GM19463 (cell line): ENCODE data around the gene FGFRL1.
"Not testable (repeated sequence)": the region's sequence is repeated elsewhere in the genome, so short reads cannot be mapped to it uniquely, and the experiment has no call there.

Experiments used
- ATAC-seq: cut with Tn5 transposase; IDR thresholded peaks from one replicate; pipeline ENCODE4 v1.9.1; 2021; ENCODE audit warnings: mild to moderate bottlenecking, moderate library complexity; ENCODE audit not compliant: unreplicated experiment

The FGFRL1 gene

DNA sequence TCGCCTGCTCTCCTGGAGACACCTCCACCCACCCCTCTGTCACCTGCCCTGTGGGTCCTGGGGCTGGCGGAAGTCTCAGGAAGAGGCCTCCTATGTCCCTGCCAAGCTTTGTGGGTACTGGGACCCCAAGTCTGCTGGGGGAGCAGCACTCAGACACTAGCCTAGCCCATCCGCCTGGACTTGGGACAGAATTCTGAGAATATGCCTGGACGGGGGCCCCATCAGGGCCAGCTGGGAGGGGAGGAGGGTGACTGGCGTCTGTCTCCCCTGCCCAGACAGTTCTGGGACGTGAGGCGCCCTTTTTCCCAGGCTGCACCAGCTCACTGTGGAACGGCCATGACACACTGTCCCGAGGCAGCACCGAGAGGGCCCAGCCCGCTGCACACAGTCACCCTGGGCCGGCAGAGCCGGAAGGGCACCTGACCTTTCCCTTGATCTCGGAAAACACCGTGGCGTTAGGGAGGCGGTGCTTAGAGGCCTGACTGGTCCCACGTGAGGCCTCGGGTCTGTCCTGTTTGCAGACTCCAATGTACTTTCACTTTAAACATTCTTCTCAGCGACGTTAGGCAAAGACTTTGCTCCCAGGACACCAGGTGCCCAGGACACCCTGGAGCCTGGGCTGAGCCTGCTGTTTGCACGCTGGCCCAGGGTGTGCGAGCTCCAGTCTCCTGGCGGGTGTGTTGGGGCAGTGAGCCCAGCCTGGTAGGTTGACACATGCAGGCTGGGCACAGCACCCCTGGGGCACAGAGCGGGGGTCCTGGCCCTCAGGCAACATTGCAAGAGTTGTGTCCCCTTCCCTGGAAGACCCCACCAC is 18.9 kb upstream of the FGFRL1 start:
- no peak for ATAC-seq

- no peak for ATAC-seq
These were observed 18.1 kb upstream of the FGFRL1 start, which contains the start of gene SLC26A1 for GRCh38 chr4:993111-994029. TSS of gene SLC26A1 (minus strand) at chr4:993404. CDS start at chr4:991703, 1,701 bp downstream.

- no peak for ATAC-seq
These were observed 16.0 kb upstream of the FGFRL1 start for GRCh38 chr4:995311-996026.

GRCh38 chr4:996030-996996 is 15.1 kb upstream of the FGFRL1 start:
- no peak for ATAC-seq

- ATAC-seq = no peak
These were observed 14.4 kb upstream of the FGFRL1 start for GRCh38 chr4:996997-997374.

GRCh38 chr4:997375-998071 is 13.9 kb upstream of the FGFRL1 start:
- ATAC-seq = no peak

- ATAC-seq = no peak
These were observed 13.2 kb upstream of the FGFRL1 start for GRCh38 chr4:998096-998691.

GRCh38 chr4:999240-999863 is 12.1 kb upstream of the FGFRL1 start:
- not testable (repeated sequence) for ATAC-seq

DNA sequence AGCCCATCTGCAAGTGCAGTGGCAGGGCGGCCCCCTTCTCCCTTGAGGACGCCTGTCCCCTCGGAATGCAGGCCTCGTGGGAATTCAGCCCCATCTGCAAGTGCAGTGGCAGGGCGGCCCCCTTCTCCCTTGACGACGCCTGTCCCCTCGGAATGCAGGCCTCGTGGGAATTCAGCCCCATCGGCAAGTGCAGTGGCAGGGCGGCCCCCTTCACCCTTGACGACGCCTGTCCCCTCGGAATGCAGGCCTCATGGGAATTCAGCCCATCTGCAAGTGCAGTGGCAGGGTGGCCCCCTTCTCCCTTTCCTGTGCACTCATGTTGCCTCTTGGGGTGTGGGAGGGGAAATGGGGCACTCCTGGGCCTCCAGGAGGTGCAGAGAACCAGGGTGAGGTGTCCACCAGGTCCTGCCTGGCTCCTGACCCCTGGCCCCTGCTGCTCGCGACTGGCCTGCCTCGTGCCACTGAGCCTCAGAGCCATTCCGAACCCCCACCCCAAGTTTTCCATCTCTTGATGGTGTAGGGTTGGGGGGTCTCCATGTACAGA is 11.5 kb upstream of the FGFRL1 start:
- ATAC-seq = no peak

DNA sequence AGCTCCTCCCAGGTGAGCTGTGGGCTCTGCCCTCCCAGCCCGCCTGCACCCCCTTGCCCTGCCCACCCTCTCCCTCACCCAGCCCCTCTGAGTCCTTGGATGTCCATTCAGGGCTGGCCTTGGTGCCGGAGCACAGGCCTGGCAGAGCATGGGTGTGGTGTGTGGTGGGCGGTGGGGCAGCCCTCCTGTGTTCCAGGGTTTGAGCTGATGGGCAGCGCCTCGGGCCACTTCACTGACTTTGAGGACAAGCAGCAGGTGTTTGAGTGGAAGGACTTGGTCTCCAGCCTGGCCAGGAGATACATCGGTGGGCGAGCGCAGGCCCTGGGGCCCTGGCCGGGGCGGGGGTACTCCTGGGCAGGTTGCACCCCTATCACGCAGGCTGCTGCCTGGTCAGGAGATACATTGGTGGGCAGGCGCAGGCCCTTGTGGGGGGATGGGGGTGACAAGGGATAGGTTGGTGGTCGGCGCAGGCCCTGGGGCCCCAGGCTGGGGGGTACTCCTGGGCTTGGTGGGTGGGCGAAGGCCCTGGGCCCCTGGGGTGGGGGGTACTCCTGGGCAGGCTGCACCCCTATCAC is 10.7 kb upstream of the FGFRL1 start:
- no peak for ATAC-seq

GRCh38 chr4:1001561-1002130 is 9.8 kb upstream of the FGFRL1 start:
- no peak for ATAC-seq

DNA sequence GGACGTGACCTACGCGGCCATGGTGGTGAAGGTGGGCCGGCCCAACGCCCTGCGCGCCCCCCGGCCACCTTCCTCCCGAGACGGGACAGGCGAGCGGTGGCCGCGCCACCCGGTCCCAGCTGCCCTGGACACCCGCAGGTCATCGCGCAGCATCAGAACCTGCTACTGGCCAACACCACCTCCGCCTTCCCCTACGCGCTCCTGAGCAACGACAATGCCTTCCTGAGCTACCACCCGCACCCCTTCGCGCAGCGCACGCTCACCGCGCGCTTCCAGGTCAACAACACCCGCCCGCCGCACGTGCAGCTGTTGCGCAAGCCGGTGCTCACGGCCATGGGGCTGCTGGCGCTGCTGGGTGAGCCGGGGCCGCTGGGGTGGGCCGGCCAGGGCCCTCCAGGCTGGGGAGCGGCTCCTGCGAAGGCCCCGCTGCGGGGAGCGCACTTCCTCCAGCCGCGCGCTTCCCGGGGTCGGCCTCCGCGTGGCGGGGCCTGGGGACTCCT is 9.2 kb upstream of the FGFRL1 start:
- no peak for ATAC-seq

GRCh38 chr4:1002631-1003251 is 8.7 kb upstream of the FGFRL1 start:
- ATAC-seq = no peak

DNA sequence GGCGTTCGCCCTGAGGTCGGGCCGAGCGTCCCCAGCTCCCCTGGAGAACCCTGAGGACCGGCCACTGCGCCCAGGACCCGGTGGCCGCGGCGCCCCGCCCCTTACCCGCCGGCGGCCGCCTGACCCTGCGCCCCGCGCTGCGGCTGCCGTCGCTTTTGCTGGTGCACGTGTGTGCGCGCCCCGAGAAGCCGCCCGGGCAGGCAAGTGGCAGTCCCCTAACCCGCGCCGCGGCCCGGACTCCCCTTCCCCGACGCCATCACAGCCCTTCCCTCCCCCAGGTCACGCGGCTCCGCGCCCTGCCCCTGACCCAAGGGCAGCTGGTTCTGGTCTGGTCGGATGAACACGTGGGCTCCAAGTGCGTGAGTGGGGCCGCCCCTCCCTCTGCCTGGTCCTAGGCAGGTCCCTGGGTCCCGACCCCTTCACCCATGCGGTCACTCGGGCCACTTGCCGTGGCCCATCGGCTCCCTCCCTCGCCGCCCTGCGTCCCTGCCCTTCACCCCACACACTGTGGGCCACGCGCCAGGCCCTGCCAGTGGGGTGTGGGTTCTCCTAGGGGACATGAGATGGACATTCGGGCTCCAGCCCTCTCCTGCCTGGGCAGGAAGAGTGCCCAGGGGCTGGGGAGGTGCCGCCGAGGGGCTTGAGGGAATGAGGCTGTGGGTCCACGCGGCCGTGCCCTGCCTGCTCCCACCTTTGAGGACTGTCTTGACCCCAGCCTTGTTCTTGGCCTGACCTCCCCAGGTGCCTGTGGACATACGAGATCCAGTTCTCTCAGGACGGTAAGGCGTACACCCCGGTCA is 8.0 kb upstream of the FGFRL1 start:
- ATAC-seq = no peak

GRCh38 chr4:1004071-1004418 is 7.4 kb upstream of the FGFRL1 start:
- no peak for ATAC-seq
